ENCODE measurements around the gene KIAA0040.

GRCh38 chr1:175178456-175178855 lies 14.1 kb downstream of the KIAA0040 start:
- no peak for TF ChIP-seq CTCF (IDR thresholded peaks at IDR 0.05)
- TF ChIP-seq ZFX (IDR thresholded peaks at IDR 0.05; ENCODE audit: borderline replicate concordance) = no peak
